GM21717 (cell line): ENCODE measurements around the gene MVD.

Experiments
- ATAC-seq: cut with Tn5 transposase; IDR thresholded peaks from one replicate; pipeline ENCODE4 v1.9.1; 2021; ENCODE audit warnings: mild to moderate bottlenecking, moderate library complexity; ENCODE audit not compliant: unreplicated experiment

Gene MVD

GRCh38 chr16:88642881-88643643 lies 19.8 kb downstream of the MVD start:
- ATAC-seq = no peak

DNA sequence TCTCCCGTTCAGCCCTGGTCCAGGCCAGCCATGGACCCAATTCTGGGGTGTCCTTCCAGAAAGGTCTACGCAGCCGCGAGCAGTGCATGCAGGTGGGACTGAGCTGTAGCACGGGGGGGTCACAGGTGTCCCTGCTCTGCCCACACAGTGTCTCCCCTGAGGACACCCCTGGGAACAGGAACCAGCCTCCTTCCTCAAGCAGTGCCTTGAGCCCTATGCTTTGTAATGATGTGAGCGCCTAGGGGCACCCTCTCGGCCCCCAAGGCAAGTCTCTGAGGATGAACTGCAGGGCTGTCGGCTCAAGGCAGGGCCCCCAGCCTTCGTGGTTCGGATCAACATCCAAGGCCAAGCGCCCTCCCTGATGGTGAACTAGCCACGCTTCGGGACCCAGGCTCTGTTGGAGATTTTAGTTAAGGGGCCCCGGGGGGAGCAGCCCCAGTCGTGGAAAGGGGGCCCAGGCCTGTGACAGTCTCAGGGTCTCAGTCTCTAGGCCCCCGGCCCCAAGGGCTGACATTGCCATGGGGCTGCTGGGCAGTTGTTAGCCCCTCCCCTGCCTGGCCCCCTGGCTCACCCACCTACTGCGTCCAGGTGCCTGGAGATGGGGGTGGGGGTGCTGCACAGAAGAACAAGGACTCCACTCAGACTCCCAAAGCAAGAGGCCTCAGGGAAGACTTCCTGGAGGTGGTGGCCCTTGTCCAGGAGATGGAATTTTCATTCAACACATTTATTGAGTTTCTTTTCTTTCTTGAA lies 22.2 kb downstream of the MVD start:
- ATAC-seq = no peak

- ATAC-seq = no peak
Measured at GRCh38 chr16:88640039-88640495, 22.8 kb downstream of the MVD start.

DNA sequence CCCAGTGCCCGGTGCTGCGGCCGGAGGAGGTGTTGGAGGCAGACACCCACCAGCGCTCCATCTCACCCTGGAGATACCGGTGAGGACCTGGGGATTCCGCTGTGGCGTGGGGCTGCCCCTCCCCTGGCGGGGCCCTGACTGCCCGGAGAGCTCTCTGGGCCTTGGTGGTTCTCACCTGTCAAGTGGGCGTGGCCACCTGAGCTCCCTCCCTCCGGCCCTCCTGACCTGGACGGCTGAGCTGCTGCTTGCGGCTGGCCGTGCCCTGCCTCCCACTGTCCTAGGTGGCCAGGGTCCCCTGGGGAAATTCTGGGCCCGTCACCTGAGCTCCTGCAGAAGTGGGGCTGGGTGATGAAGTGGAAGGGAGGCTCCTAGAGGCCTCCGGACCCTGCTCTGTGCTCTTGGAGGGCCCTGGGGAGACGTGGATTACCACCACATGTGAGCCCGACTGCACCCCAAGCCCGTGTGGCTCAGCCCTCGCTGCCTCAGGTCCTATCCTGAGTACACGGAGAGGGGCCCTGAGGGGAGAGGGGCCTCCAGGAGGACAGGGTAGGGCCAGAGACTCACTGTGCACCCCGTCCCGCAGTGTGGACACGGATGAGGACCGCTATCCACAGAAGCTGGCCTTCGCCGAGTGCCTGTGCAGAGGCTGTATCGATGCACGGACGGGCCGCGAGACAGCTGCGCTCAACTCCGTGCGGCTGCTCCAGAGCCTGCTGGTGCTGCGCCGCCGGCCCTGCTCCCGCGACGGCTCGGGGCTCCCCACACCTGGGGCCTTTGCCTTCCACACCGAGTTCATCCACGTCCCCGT lies 23.5 kb downstream of the MVD start:
- ATAC-seq = no peak

GRCh38 chr16:88638323-88639230 lies 24.3 kb downstream of the MVD start, which contains the start of gene IL17C:
TSS of gene IL17C (plus strand) at chr16:88638572. CDS start at chr16:88638642, 70 bp downstream.
- ATAC-seq = no peak

DNA sequence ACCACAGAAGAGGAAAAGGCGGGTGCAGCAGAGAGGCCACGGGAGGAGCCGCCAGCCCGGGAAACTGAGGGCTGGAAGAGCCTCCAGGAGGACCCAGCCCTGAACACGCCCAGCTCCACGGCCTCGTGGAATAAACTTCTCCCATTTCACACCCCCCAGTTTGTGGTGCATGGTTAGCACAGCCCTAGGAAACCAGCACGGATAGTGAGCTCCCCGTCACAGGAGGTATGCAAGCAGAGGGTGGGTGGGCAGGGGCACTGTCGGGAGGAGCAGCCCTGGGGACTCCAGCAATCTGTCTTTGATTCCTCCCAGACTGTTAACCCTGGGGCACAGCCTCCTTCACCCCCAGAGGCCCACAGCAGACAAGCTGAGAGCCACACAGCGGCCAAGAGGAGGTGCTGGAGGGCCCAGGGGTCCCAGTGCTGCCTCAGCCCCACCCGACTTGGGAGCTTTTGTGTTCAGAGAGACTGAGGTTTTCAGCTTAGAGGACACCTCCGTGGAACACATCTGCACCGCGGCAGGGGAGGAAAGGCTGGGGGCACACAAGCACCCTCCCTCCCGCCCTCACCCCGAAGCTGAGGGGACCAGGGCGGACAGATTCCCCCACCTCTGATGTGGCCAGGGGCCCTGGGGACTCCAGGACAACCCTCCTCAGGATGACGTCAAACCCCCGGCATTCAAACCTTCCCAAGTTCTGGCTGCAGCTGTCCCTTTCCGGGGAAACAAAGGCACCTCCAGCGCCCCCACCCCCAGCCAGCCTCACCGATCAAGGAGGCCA lies 26.2 kb downstream of the MVD start:
- ATAC-seq = no peak

DNA sequence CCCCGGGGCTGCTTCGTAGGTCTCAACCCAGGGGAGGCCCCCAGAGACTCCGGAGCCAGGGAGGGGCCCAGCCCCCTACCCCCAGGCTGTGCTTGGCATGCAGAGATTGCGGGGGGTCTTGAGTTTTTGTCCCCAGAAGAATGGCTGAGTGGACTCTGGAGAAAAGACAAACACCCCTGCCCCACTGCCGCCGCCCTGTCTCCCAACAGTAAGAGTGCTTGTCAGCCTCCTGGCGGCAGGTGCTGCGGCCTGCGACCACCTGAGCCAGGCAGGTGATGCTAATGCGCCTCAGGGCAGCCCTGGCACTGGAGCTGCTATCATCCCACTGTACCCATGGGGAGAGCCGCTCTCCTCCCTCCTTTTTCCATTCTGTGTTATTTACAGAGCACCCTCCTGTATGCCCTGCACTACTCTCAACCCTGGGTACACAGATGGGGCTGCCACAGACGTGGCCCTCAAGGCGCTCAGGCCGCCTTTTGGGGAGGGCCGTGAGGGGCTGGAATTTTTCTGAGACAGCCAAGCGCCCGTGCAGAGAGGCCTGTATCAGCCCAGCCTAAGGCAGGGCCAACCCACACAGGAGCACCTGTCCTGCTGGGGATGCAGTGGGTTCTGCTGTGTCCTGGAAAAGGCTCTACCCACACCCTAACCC lies 27.1 kb downstream of the MVD start:
- no peak for ATAC-seq

DNA sequence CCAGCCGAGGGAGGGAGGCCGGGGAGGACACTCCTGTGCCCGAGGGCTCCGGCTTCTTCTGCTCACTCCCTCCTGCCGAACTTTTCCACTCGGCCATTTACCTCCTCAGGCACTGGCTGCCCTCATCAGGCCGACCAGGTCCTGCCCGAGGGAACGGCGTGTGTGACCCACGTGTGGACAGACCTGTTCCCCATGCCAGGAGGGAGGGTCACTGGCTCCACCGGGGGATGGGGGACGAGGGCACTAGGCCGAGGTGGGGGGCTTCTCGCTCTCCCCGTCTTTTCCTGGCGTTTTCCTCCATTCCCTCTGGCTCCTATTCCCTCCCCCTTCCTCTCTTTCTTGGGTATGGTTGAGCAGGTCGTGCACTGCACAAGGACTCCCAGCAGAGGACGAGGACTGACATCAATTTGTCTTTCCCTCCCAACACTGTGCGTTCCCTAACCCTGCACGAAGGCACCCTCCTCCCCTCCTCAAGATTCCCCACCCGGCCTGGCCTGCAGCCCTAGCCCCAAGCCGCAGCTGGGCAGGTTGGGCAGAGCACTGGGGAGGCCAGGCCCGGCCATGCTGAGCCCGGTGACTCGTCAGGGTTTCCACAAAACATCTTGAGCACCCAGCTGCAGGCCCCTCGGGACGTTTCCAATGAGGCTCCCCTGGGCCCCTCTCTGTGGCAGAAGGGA lies 27.8 kb downstream of the MVD start:
- ATAC-seq = no peak

DNA sequence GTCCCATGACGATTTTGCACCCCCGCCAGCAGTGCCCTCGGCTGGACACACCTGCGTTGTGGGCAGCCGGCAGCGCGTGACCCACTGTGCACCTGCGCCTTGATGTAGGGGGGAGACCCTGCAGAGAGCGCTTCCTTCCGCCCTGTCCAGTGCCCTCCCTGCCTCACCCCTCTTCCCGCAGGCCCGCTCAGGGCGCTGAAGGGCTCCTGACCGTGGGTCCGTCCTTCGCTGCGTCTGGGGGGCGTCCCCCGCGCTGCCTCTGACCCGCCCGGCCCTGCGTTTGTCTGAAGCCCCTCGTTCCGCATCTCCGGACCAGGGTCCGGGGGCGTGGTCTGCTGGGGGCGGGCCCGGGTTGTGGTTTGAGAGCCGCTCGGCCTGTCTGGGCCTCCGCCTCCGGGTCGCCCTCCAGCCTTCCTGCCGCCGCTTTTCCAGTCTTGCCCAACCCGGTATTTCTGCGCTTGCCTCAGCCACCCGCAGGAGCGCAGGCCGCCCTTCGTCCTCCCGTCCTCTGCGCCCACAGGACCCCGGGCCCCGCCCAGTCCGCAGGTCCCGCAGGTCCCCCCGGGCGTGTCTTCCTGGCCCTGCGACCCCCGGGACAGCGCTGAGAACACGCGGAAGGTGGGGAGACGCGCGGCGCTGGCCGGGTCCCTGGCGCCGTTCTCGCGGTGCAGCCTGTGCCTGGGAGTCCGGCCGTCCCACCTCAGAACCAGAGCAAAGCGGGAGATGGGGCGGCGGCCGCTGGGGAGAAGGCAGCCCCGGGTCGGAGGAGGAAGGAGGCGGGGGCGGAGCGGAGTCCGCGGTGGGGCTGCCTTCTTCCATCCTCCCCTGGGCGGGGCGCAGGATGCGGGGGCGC lies 28.5 kb downstream of the MVD start:
- ATAC-seq = peak; percentile 34

DNA sequence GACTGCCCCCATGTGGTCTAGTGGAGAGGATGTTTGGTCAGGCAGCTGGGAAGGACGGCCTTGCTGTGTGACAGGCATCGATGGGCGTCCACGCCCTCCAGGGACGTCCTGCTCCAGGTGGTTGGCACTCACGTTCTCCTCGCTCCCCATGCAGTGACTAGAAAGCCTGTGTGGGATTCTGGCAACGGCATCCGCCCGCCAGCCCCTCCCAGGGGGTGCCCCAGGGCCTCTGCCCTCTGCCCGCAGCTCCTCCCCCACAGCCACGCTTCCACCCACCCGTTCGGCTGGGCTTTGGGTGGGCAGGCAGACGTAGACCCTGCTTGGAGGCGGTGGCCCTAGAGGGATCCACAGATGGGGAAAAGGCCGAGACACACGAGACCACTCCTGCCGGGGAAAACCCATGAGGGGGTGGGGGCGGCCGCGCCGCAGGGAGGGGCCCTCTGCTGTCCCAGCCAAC lies 29.2 kb downstream of the MVD start:
- peak; percentile 27 for ATAC-seq

- no peak for ATAC-seq
Measured at GRCh38 chr16:88632587-88632930, 30.3 kb downstream of the MVD start.

DNA sequence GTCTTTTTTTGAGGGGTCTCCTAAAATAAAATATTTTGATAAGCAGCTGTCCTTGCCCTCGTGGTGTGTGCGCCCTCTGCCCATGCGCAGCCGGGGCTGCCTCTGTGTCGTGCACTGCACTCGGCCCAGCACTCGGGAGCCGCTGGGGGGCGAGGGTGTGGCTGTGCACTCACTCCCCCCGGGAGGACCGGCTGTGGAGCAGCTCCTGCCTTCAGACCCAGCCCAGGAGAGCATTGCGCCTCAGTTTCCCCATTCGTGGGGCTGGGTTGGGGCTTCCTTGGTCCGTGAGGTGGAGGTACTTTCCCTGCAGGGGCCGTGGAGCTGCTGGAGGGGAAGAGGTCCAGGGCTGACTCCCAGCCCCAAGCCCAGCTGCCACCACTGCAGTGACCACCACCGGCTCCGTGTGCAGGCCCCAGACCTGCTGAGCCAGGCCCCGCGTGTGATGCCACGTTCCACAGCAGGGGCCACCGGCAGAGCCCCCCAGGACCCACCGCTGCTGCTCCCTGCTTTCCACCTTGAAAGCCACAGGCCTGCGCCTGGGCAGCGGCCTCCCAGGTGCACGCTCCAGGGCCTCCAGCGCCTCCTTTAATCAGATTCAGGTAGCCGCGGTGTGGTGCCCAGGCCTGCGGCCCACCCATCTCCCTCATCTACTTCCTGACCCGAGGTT lies 30.8 kb downstream of the MVD start:
- ATAC-seq = no peak

- no peak for ATAC-seq
Measured at GRCh38 chr16:88631384-88631783, 31.5 kb downstream of the MVD start.

DNA sequence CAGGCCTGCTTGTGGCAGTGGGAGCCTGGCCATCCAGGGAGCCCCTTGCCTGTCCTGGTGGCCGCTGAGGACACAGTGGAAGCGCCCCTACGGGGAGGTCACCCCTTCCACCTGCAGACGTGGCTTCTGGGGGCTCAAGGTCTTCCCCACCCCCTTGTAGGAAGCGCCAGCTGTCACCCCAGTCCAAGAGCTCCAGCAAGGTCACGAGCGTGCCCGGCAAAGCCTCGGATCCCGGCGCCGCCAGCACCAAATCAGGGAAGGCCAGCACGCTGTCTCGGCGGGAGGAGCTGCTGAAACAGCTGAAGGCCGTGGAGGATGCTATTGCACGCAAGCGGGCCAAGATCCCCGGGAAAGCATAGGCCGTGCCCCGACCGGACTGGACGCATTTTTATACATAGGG lies 31.9 kb downstream of the MVD start:
- no peak for ATAC-seq

GRCh38 chr16:88630433-88630832 lies 32.5 kb downstream of the MVD start:
- ATAC-seq = no peak

GRCh38 chr16:88629835-88630234 lies 33.1 kb downstream of the MVD start:
- no peak for ATAC-seq

GRCh38 chr16:88628512-88628974 lies 34.3 kb downstream of the MVD start:
- ATAC-seq = no peak
